ENCODE results near the gene REST. TPM values are rescaled to one million over a fixed set of nuclear protein-coding genes. Genes with fewer than 3 reads are reported as not detected.
A peak's percentile ranks its signal among the peaks of the same experiment; 100 is the strongest.

Gene REST
- total and polyA plus RNA-seq, 9 of the 15 experiments (the other 6 are each of a cell fraction or from before 2014, with no cell fraction given) = 2.9 to 24.0 (median 19.2) TPM

DNA sequence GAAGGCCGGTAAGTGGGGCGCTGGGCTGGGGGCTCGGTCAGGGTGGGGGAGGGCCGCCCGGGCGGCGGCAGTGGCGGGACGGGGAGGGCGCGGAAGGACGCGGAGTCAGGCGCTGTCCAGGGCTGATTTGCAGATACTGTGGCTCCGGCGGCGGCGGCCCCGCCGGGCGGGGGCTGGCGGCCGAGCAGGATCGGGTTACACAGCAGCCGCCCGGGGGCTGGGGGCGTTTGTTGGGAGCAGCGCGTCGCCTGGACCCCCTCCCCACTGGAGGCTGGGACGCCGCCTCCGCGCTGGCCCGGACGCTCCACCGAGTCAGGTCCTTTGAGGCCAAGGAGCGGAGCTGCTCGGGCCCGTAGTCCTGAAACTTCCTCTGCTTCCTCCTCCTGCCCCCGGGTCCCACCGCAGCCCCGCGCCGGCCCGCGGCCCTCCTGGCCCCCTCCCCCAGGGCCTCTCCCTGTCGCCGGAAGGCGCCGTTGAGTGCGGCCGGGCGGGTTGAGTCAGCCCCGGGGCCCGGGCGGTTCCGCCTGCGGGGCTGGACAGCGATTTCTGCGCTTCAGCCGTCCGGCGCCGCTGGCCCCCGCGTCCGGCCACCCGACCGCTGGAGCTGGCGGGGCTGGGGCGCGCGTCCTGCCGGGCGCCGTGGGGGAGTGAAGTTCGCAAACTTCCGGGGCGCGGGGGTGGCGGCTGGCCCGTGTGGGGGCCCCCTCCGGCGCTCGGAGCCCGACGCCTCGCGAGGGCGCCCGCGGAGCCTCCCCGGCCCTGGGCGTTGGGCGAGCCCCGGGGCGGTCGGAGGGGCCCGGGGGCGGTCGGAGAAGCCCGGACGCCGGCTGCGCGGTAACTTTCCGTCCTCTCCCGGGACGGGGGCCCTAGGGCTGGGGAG lies 746 bp downstream of the REST start (continued):
- TF ChIP-seq ZFP36 (IDR thresholded peaks at IDR 0.05; ENCODE audit: low read depth, low read length, partially characterized antibody) (no peak), GATAD2A (IDR thresholded peaks at IDR 0.05) (no peak), ELF1 (tag; IDR thresholded peaks at IDR 0.05) (peak; percentile 69), TRIM28 (IDR thresholded peaks at IDR 0.05) (no peak), RFX7 (CRISPR knock-in tag; IDR thresholded peaks at IDR 0.05) (no peak), CHCHD3 (CRISPR knock-in tag; IDR thresholded peaks at IDR 0.05) (no peak), PHTF2 (CRISPR knock-in tag; IDR thresholded peaks at IDR 0.05) (no peak), KDM4B (IDR thresholded peaks at IDR 0.05; ENCODE audit: borderline replicate concordance in 2 of 2, low read depth in 1 of 2) (no peak), HCFC1 (IDR thresholded peaks at IDR 0.05; ENCODE audit: low read depth, low read length) (no peak), EWSR1 (IDR thresholded peaks at IDR 0.05; ENCODE audit: borderline replicate concordance, low read depth, partially characterized antibody) (no peak), SIX5 (IDR thresholded peaks at IDR 0.05; ENCODE audit: borderline replicate concordance in 1 of 2, insufficient read depth in 1 of 2, low read depth in 1 of 2, low read length in 2 of 2) (peak in 1 of 2 experiments; percentile 14; a peak in 1 of 4 replicates), ZFPM2 (CRISPR knock-in tag; IDR thresholded peaks at IDR 0.05) (no peak), FUS (optimal IDR thresholded peaks at IDR 0.05; ENCODE audit: low read depth, low read length) (no peak), MYC (IDR thresholded peaks at IDR 0.05; ENCODE audit: low read depth, low read length) (peak; percentile 27; the same call in 1 of the 2 replicates), MYC (CRISPR knock-in tag; IDR thresholded peaks at IDR 0.05; ENCODE audit: borderline replicate concordance, low read depth) (no peak), HDAC3 (IDR thresholded peaks at IDR 0.05; ENCODE audit: borderline replicate concordance, partially characterized antibody) (no peak), IFI16 (CRISPR knock-in tag; IDR thresholded peaks at IDR 0.05) (no peak), SRF (CRISPR knock-in tag; IDR thresholded peaks at IDR 0.05) (no peak)
- TF ChIP-seq, protein P1, sequence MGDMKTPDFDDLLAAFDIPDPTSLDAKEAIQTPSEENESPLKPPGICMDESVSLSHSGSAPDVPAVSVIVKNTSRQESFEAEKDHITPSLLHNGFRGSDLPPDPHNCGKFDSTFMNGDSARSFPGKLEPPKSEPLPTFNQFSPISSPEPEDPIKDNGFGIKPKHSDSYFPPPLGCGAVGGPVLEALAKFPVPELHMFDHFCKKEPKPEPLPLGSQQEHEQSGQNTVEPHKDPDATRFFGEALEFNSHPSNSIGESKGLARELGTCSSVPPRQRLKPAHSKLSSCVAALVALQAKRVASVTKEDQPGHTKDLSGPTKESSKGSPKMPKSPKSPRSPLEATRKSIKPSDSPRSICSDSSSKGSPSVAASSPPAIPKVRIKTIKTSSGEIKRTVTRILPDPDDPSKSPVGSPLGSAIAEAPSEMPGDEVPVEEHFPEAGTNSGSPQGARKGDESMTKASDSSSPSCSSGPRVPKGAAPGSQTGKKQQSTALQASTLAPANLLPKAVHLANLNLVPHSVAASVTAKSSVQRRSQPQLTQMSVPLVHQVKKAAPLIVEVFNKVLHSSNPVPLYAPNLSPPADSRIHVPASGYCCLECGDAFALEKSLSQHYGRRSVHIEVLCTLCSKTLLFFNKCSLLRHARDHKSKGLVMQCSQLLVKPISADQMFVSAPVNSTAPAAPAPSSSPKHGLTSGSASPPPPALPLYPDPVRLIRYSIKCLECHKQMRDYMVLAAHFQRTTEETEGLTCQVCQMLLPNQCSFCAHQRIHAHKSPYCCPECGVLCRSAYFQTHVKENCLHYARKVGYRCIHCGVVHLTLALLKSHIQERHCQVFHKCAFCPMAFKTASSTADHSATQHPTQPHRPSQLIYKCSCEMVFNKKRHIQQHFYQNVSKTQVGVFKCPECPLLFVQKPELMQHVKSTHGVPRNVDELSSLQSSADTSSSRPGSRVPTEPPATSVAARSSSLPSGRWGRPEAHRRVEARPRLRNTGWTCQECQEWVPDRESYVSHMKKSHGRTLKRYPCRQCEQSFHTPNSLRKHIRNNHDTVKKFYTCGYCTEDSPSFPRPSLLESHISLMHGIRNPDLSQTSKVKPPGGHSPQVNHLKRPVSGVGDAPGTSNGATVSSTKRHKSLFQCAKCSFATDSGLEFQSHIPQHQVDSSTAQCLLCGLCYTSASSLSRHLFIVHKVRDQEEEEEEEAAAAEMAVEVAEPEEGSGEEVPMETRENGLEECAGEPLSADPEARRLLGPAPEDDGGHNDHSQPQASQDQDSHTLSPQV (IDR thresholded peaks at IDR 0.05) = no peak; the same call in 1 of the 2 replicates
- TF ChIP-seq, protein P2, sequence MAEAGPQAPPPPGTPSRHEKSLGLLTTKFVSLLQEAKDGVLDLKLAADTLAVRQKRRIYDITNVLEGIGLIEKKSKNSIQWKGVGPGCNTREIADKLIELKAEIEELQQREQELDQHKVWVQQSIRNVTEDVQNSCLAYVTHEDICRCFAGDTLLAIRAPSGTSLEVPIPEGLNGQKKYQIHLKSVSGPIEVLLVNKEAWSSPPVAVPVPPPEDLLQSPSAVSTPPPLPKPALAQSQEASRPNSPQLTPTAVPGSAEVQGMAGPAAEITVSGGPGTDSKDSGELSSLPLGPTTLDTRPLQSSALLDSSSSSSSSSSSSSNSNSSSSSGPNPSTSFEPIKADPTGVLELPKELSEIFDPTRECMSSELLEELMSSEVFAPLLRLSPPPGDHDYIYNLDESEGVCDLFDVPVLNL (CRISPR knock-in tag; IDR thresholded peaks at IDR 0.05; ENCODE audit: low read depth) = no peak
- TF ChIP-seq, protein P3, sequence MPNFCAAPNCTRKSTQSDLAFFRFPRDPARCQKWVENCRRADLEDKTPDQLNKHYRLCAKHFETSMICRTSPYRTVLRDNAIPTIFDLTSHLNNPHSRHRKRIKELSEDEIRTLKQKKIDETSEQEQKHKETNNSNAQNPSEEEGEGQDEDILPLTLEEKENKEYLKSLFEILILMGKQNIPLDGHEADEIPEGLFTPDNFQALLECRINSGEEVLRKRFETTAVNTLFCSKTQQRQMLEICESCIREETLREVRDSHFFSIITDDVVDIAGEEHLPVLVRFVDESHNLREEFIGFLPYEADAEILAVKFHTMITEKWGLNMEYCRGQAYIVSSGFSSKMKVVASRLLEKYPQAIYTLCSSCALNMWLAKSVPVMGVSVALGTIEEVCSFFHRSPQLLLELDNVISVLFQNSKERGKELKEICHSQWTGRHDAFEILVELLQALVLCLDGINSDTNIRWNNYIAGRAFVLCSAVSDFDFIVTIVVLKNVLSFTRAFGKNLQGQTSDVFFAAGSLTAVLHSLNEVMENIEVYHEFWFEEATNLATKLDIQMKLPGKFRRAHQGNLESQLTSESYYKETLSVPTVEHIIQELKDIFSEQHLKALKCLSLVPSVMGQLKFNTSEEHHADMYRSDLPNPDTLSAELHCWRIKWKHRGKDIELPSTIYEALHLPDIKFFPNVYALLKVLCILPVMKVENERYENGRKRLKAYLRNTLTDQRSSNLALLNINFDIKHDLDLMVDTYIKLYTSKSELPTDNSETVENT (CRISPR knock-in tag; IDR thresholded peaks at IDR 0.05) = no peak

Measured in K562 (cell line).